GM18907 (cell line): Measurements from ENCODE around the gene NLE1.
"Not testable (repeated sequence)": the region's sequence is repeated elsewhere in the genome, so short reads cannot be mapped to it uniquely, and the experiment has no call there.

Experiments used
- ATAC-seq: cut with Tn5 transposase; IDR thresholded peaks from one replicate; pipeline ENCODE4 v1.9.1; 2021; ENCODE audit warnings: mild to moderate bottlenecking, moderate library complexity; ENCODE audit not compliant: unreplicated experiment

The NLE1 gene

DNA sequence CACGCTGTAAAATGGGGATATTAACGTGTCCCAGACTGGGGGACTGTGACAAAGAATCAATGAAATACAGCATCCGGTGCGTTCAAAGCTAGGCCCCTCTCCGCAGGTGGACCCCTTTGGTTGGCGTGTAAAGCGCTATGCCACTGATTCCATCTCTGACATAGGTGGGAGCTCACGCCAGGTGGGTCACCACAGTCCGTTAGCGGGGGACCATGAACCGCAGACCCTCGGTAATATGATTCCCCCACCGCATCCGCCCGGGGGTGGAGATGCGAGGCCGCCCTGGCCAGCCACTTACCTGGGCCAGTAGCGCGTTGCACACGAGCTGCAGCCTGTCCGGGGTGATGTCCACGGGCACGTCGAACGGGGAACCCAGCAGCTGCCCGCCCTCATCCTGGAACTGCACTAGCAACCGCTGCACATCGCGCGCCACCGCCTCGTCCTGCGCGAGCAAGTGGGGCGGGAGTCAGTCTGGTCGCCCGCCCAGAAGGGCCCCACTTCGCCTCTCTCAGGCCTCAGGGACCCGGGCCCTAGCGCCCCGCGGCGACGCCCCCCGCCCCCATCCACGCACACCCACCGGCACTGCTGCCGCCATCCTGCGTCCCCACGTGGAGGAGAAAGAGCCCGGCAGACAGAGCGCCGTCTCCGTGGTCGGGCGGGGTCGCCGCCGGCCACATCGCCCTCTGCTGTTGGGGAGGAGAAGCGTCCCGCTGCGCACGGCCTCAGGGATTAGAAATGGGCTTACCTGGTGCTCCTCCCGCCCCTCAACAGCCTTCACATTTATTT lies at the start of gene NLE1:
TSS of gene NLE1 (minus strand) at position 623 of the 786 bp plus-strand sequence. CDS start at position 595, 28 bp downstream.
- ATAC-seq: peak; percentile 78

DNA sequence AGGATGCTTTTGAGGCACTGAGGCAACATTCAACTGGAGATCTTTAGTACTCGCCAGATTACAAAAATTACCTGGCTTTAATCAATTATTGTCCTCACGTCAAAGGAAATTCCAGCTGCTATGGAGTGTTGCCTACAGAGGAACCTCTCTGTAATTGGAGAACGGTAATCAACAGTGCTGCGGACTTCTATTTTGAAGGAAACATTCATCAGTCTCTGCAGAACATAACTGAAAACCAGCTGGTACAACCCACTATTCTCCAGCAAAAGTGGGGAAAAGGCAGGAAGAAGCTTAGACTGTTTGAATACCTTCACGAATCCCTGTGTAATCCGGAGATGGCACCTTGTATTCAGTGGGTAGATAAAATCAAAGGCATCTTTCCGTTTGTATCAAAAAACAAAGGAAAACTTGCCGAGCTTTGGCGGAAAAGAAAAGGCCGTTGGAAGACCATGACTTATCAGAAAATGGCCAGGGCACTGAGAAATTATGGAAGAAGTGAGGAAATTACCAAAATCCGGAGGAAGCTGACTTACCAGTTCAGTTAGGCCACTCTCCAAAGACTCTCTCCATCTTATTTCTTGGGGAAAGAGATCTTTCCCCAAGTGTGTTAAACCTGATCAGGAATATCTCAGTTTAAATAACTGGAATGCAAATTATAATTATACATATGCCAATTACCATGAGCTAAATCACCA lies 49.0 kb upstream of the NLE1 start:
- ATAC-seq: no peak

DNA sequence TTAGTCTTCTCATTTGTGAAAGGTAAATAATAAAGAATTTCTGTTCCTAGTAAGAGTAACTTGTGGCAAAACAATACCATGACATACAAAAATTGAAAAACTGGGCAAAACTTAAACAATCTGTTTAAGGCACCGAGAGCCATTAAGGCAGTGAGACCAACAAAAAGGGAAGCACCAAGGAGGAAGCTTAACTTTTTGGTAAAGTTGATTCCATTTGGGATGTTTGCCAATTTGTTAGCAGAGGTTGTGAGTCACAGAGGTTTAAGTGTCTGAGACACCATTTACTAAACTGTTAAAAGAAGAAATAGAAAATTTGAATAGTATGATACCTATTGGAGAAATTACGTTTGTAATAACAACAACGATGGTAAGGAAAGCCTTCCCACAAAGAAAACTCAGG lies 47.2 kb upstream of the NLE1 start:
- no peak for ATAC-seq

GRCh38 chr17:35188111-35188510 lies 46.0 kb upstream of the NLE1 start:
- no peak for ATAC-seq

- ATAC-seq: no peak
Measured at GRCh38 chr17:35187481-35187880, 45.4 kb upstream of the NLE1 start.

GRCh38 chr17:35185849-35186248 lies 43.7 kb upstream of the NLE1 start:
- no peak for ATAC-seq

DNA sequence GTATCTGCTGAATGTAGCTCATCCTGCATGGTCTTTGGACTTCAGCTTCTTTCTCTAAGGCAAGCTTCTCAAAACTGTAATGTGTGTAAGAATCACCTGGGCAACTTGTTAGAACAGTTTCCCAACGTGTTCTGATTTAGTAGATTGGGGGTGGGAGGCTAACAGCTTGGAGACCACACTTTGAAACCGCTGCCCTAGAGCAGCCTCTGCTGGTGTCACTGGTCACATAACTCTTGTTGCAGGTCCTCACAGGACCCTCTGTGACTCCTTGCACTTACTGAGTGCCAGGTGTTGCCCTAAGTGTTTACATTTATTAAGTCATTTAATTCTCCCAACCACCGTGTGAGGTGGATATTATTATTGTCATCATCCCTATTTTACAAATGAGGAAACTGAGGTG lies 42.2 kb upstream of the NLE1 start:
- ATAC-seq: no peak

GRCh38 chr17:35183332-35183731 lies 41.2 kb upstream of the NLE1 start:
- ATAC-seq: no peak

- not testable (repeated sequence) for ATAC-seq
Measured at GRCh38 chr17:35179379-35179778, 37.3 kb upstream of the NLE1 start.

GRCh38 chr17:35176897-35177296 lies 34.8 kb upstream of the NLE1 start:
- ATAC-seq: no peak

DNA sequence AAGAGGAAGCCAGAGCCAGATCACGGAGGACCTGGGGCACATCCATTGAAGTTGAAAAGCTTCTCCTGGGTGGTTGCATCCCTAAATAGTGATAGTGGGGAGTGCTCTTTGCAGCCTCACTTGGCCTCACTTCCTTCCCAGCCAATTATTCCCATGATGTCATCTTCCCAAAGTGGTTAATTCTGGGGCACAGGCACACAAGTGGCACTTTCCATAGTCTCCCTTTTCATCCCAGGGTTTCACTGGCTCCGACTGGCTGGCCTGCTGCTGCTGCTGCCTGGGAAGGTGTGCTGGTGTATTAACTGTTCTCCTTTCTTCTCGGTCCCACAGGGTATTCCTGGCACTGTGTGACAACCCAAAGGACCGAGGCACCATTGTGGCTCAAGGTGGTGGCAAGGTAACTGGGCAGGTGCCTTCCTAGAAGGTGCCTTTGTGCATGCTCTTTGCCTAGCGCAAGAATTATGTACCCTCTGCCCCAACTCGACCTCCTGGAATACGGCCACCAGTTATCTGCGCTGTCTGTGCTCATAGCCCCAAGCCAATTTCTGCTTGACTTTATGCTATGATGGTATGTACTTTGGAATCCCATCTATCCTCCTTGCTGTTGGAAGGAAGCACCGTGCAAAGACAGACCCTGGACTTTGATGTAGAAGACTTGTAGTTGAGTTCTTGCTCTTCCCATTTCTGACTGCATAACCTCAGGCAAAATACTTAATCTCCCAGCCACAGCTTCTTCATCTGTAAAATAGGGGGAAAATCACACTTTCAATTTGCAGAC lies 33.7 kb upstream of the NLE1 start:
- ATAC-seq: no peak

- ATAC-seq: no peak
Measured at GRCh38 chr17:35174835-35175334, 32.8 kb upstream of the NLE1 start.

- ATAC-seq: not testable (repeated sequence)
Measured at GRCh38 chr17:35172321-35172720, 30.2 kb upstream of the NLE1 start.

DNA sequence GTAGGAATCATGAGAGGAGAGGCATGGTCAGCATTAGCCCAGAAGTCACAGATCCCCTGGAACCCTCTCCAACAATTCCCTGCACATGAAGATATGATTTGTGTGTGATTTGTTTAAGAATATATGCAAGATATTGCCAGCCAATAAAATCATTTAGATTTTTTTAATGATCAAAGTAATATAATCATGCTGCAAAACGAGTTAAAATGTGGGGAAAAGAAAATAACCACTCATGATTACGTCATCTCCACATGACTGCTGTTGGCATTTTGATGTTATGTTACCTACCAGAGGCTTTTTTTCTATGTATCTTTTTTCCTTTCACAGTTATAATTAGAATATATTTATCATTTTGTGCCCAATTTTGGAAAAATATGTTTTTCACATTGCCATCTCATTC lies 29.7 kb upstream of the NLE1 start:
- no peak for ATAC-seq

DNA sequence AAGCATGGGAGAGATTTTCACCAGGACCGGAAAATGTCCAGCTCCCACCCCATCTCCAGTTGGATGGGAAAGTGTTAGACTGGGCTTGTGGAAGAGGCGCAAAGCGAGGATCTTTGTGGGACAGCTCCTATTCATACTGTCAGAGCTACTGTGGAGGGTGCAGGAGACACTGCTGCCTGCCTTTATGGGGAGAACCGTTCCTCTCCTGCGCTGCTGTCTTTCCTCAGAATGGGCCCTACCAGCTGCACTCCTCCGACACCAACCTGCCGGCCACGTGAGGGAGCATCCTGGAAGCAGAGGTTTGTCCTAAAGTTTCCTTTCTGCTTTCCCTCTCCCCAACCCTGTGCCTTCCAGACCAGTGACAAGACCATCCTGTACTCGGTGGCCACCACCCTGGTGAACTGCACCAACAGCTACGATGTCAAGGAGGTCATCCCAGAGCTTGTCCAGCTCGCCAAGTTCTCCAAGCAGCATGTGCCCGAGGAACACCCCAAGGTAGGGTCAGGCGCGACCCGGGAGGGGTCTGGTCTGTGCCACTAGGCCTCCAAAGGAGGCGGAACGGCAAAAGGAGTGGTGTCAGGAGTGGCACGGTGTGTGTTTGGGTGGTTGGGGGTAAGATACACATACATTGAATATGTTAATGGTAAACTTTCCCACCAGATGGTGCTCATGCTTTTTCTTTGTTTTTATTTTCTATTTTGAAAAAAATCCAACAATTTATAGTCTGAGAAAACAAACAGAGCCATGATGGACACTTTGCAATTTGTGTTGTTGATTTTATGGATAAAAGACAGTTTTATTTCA lies 29.1 kb upstream of the NLE1 start:
- ATAC-seq: no peak

- no peak for ATAC-seq
Measured at GRCh38 chr17:35169835-35170363, 27.8 kb upstream of the NLE1 start.

DNA sequence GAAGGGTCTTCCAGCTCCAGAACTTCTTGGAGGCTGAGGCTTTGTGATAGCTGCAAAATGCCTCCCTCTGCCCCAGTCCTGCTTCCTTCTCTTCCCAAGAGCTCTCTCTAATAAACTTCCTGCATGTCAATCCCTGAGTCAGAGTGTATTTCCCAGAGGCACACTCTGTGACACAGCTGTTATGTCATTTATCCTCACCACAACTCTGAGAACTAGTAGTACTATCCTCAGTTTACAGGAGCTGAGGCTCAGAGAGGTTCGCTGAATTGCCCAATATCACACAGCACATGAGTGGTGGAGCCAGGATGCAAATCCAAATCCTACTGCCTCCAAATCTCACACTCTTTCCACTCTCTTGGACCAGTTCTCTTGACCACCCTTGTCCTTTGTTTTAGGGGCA lies 25.6 kb upstream of the NLE1 start:
- no peak for ATAC-seq

- no peak for ATAC-seq
Measured at GRCh38 chr17:35167046-35167445, 24.9 kb upstream of the NLE1 start.

- ATAC-seq: no peak
Measured at GRCh38 chr17:35166526-35166925, 24.4 kb upstream of the NLE1 start.

DNA sequence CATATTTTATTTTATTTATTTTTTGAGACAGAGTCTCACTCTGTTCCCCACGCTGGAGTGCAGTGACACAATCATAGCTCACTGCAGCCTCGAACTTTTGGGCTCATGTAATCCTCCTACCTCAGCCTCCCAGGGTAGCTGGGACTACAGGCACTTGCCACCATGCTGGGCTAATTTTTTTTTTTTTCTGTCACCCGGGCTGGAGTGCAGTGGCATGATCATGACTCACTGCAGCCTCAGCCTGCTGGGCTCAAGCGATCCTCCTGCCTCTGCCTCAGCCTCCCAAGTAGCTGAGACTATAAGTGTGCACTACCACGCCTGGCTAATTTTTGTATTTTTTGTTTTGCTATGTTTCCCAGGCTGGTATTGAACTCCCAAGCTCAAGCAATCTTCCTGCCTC lies 22.6 kb upstream of the NLE1 start:
- ATAC-seq: no peak
